AG09309 (cell line): ENCODE measurements around the gene ABCG4.
A peak's percentile ranks its signal among the peaks of the same experiment; 100 is the strongest.

Experiments
- DNase-seq: peaks from one replicate; pipeline ENCODE4 v3.0.0-alpha.2; 2010; ENCODE audit warnings: low read depth
- H3K4me3 ChIP-seq: 2 replicates; pipeline ENCODE4 v1.5.1; 2011; ENCODE audit warnings: mild to moderate bottlenecking, low read depth, low read length, moderate library complexity; ENCODE audit not compliant: control insufficient read depth
- TF ChIP-seq, protein P1 (sequence below): IDR thresholded peaks from 2 replicates; pipeline ENCODE4 v1.5.1; 2011; ENCODE audit warnings: mild to moderate bottlenecking, low read depth, low read length, inconsistent platforms; ENCODE audit not compliant: insufficient read depth, control insufficient read depth; ENCODE audit errors: missing control alignments

ABCG4 gene

DNA sequence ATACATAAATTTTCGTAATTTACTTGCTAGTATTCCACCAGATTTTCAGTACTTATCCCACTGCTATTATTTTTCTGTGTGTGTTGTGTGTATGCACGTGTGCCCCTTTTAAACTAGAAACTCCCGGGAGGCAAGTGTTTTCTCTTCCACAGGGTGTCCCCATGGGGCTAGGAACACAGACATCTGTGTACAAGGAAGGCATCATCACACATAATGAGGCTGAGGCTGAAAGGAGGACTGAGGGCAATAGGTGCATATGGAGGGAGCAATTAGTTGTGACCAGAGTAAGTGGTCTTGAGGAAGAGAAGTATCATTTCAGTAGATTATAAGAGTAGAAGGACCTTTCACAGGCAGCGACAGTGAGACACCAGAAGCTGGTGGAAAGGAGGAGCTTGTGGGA, 45.1 kb upstream of the ABCG4 start:
- no peak for DNase-seq
- TF ChIP-seq, protein P1, sequence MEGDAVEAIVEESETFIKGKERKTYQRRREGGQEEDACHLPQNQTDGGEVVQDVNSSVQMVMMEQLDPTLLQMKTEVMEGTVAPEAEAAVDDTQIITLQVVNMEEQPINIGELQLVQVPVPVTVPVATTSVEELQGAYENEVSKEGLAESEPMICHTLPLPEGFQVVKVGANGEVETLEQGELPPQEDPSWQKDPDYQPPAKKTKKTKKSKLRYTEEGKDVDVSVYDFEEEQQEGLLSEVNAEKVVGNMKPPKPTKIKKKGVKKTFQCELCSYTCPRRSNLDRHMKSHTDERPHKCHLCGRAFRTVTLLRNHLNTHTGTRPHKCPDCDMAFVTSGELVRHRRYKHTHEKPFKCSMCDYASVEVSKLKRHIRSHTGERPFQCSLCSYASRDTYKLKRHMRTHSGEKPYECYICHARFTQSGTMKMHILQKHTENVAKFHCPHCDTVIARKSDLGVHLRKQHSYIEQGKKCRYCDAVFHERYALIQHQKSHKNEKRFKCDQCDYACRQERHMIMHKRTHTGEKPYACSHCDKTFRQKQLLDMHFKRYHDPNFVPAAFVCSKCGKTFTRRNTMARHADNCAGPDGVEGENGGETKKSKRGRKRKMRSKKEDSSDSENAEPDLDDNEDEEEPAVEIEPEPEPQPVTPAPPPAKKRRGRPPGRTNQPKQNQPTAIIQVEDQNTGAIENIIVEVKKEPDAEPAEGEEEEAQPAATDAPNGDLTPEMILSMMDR: no peak
- no peak overlapping the region for H3K4me3 ChIP-seq

DNA sequence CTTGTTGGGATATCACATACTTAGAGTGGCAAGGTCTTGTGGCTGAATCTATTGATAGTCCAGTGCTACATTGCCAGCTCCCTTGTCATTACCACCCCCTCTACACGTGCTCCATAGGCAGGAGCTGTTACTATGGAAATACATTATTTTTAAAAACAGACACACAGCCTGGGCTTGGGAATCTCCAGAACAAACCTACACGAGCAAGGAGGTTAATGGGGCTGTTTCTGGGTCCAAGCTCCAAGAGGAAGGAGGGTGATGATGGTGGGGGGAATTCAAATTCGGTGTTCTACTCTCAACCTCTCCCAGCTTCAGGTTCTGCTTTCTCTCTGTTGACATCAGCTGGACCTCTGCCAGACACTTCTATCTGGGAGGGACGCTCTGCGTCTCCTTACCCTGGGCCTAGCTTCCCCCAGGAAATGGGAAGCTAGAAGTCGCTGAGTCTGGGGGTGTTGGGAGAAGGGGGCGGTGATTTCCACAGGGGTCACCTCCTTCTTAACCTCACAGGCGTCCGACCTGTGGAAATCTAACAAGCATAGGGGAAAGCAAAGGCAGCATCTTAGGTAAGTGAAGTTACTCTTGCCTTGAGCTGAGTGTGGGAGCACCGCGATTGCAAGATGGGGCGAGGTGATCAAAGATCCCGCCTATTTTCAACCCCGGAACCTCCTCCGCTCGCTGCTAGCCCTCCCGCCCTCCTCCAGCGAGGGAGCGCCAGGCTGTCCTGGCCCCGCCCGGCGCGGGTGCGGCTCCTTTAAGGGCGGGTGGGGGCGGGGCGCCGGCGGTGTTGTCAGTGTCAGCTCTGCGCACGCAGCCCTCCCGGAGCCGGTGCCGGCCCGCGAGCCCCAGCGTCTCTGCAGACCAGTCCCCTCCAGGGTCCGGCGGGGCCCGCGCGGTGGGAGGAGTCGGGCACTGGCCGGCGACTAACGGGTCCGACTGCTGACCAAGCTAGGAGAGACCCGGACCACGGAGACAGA, 42.0 kb upstream of the ABCG4 start, which contains the start of gene C2CD2L:
Gene C2CD2L, plus strand, starts transcription at position 781 of the 974 bp plus-strand sequence. CDS start 398 bp downstream, outside the sequence.
- no peak for DNase-seq
- TF ChIP-seq, protein P1: no peak
- peak within 1 kb of the TSS; percentile 77 for H3K4me3 ChIP-seq

DNA sequence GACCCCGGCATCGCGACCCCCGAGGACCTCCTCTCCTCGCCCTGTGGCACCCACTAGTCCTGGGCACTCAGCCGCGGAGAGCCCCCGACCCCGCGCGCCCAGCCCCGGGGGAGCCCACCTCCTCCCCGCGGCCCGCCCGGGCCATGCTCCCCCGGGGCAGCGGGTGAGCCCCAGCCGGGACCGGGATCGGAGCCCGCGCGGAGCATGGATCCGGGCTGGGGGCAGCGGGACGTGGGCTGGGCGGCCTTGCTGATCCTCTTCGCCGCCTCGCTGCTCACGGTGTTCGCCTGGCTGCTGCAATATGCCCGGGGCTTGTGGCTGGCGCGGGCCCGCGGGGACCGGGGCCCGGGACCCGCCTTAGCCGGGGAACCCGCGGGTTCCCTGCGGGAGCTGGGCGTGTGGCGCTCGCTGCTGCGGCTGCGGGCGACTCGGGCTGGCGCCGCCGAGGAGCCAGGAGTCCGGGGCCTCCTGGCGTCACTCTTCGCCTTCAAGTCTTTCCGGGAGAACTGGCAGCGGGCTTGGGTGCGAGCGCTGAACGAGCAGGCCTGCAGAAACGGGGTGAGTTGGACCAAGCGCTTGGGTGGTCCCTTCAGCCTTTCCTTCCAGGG, 41.2 kb upstream of the ABCG4 start:
- peak overlapping the region; percentile 77 for H3K4me3 ChIP-seq
- DNase-seq: no peak
- TF ChIP-seq, protein P1: no peak

DNA sequence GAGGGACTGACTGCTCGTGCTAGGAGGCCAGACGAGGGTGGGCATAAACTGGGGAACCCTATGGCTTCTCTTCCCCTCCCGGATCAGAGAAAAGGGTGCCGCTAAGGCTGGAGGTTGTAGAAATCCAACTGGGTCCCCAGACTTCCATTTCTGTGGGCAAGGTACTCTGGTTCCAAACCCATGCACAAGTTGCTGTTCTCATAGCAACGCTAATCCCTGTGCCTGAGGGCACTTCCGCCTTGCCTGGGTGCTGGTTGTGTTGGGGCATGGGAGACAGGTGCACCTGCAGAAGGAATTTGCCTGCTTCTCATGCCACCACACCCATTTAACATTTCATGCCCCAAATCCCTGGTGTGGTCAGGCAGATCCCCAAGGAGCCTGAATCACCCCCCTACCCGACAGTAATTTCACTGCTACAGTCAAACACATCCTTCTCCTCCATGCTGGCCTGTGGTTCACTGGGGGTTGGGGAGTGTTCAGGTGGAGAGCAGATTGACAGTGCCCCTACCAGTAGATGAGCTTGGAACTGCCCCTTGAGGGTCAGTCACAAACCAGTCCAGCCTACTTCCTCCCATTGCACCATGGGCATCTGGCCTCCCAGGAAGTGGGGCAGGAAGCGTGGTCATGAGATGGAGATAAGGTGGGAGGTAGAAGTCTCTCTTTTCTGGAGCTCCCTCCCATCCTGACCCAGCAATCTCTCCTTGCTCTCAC, 40.6 kb upstream of the ABCG4 start:
- DNase-seq: no peak
- TF ChIP-seq, protein P1: no peak
- H3K4me3 ChIP-seq: peak overlapping the region; percentile 77

DNA sequence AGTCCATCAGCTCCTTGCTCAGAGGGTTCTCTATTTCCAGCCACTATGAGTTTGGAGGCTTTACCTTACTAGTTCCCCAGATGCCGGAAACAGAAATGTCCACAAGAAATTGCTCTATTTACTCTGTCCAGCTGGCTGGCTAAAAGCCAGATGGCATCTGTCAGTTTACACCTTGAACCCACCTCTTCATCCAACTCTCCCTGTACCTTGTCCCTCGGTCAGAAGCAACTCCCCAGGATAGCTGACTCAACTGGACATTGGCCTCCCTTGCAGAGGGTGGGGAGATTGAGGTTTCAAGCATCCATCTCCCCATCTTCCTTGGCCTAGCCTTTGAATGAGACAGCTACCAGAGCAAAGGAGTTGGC, 40.0 kb upstream of the ABCG4 start:
- DNase-seq: no peak
- H3K4me3 ChIP-seq: peak overlapping the region; percentile 77
- TF ChIP-seq, protein P1: no peak

DNA sequence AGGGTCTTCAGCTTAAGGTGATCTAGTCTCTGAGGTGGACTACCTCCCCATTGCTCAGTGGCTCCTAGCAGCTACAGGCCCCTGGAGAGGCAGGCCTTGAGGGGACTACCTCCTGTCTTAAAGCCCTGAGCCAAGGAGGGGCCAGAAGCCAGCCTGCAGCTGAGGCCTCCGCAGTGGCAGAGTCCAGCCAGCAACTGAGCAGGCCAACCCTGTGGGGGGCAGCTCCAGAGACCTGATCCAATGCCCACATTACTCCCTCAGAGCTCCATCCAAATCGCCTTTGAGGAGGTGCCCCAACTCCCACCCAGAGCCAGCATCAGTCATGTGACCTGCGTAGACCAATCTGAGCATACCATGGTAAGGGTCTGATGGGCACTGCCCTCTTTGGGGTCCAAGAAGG, 39.0 kb upstream of the ABCG4 start:
- TF ChIP-seq, protein P1: no peak
- H3K4me3 ChIP-seq: no peak overlapping the region
- DNase-seq: no peak
